GM06990 (cell line): ENCODE results near the gene SIRT7.

ENCODE experiments used
- DNase-seq: peaks from one replicate; pipeline ENCODE4 v3.0.0-alpha.2; 2011; ENCODE audit not compliant: insufficient read length; ENCODE audit errors: extremely low read depth
- H3K27me3 ChIP-seq: replicated peaks from 2 replicates; pipeline ENCODE4 v1.6.0; 2011; ENCODE audit warnings: low read length; ENCODE audit not compliant: control insufficient read depth, insufficient read depth
- H3K36me3 ChIP-seq: 2 replicates; pipeline ENCODE4 v1.5.1; 2011; ENCODE audit warnings: low read length; ENCODE audit not compliant: control insufficient read depth, insufficient read depth
- H3K4me3 ChIP-seq: replicated peaks from 2 replicates; pipeline ENCODE4 v1.5.1; 2011; ENCODE audit warnings: low read depth, mild to moderate bottlenecking, control low read depth, low read length
- TF ChIP-seq, protein P1 (sequence below): IDR thresholded peaks from 2 replicates; pipeline ENCODE4 v1.5.1; 2011; ENCODE audit warnings: low read length, control low read depth, mild to moderate bottlenecking, inconsistent platforms; ENCODE audit not compliant: insufficient read depth, poor library complexity, severe bottlenecking

SIRT7 gene

DNA sequence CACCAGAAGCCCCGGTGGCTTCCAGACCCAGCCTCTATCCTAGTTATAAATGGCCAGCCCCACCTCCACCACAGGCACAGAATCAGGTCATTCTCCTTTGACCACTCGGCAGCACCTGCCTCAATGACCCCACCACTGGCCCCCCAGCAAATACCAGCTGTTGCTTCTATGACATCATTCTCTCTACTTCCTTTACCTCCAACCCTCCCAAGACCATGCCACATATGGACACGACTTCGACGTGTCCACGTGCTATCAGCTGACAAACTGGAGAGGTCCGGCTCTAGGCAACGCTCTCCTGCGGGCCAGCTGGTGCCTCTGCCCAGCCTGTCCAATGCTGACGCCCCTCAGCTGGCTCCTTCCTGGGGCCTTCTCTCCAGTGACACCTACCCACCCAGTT, 32.5 kb downstream of the SIRT7 start:
- no peak for DNase-seq
- H3K27me3 ChIP-seq, result no peaks in the 10 kb centered on the region
- TF ChIP-seq, protein P1, sequence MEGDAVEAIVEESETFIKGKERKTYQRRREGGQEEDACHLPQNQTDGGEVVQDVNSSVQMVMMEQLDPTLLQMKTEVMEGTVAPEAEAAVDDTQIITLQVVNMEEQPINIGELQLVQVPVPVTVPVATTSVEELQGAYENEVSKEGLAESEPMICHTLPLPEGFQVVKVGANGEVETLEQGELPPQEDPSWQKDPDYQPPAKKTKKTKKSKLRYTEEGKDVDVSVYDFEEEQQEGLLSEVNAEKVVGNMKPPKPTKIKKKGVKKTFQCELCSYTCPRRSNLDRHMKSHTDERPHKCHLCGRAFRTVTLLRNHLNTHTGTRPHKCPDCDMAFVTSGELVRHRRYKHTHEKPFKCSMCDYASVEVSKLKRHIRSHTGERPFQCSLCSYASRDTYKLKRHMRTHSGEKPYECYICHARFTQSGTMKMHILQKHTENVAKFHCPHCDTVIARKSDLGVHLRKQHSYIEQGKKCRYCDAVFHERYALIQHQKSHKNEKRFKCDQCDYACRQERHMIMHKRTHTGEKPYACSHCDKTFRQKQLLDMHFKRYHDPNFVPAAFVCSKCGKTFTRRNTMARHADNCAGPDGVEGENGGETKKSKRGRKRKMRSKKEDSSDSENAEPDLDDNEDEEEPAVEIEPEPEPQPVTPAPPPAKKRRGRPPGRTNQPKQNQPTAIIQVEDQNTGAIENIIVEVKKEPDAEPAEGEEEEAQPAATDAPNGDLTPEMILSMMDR, result no peak
- H3K36me3 ChIP-seq, result peaks cover 45% of the 10 kb centered on the region
- no peak overlapping the region for H3K4me3 ChIP-seq

DNA sequence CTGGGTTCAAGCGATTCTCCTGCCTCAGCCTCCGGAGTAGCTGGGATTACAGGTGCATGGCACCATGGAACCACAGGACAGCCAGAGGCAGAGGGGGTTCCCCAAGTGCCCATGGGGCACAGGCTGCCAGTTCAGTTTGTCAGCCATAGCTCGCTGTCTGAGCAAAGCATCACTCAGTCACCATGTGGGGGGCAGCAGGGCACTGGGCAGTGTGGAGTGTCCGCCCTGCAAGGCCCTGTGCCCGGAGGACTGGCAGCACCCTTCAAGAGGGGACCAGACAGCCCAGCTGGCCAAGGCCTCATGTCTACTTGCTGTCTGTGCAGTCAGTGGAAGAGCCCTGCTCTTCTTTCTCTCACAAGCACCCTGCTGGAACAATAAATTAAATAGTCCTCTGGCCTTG, 33.0 kb downstream of the SIRT7 start:
- TF ChIP-seq, protein P1, result no peak
- DNase-seq, result no peak
- no peak overlapping the region for H3K4me3 ChIP-seq
- H3K36me3 ChIP-seq, result peaks cover 45% of the 10 kb centered on the region
- no peaks in the 10 kb centered on the region for H3K27me3 ChIP-seq

DNA sequence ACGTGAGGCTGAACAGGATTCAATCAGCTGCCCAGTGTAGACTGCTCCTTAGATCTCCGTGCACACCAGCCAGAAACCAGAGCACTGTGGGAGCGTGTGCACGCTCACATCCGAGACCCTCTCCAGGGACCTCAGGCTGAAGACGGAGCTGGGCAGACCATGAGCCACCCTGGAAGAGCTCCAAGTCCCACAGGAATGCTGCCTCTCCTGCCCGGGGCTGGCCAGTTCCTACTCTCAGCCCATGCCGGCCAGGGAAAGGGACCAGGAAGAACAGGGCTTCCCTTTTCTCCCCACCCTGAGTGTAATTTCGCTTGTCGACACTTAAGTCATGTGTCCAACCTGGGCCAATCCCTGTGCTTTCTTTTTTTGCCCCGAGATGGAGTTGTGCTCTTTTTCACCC, 33.5 kb downstream of the SIRT7 start:
- peaks cover 42% of the 10 kb centered on the region for H3K36me3 ChIP-seq
- H3K27me3 ChIP-seq, result no peaks in the 10 kb centered on the region
- DNase-seq, result no peak
- no peak overlapping the region for H3K4me3 ChIP-seq
- TF ChIP-seq, protein P1, result no peak

DNA sequence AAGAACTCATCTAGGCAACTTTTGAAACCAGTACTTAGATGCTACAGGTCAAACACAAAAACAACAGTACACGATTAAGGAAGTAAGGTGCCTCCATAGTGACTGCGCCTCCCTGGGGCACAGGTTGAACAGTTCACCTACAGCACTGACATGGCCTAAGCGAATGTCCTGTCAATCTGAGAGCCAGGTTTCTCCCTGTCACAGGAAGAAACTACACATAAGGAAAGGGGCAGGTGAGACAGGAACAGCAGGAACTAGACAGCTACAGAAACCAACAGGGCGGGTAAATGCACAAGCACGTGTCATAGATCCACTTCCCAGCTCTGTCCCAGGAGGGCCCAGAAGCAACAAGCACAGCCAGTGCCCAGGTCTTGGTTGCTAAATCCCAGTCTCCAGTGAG, 38.9 kb downstream of the SIRT7 start:
- peaks cover 5% of the 10 kb centered on the region for H3K36me3 ChIP-seq
- no peak for DNase-seq
- H3K4me3 ChIP-seq, result no peak overlapping the region
- TF ChIP-seq, protein P1, result no peak
- no peaks in the 10 kb centered on the region for H3K27me3 ChIP-seq

DNA sequence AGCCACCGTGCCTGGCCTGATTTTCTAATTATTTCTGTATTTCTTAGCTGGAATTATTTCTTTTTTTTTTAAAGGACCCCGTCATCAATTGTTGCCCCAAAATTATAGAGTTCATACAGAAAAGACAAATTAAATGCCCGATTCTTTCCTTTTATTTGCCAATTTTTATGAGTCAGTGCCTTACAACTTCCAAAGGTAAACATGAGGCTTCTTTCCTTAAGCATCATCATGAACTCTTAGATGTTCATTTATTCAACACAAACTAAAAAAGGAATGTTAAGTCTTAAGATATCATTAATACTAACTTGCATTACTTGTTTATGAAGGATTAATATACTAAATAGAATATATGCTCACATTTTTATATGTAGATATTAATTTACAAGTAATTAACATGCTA, 39.7 kb downstream of the SIRT7 start:
- DNase-seq, result no peak
- Histone ChIP-seq H3K36me3 (peaks cover 5% of the 10 kb centered on the region), H3K27me3 (no peaks in the 10 kb centered on the region), H3K4me3 (no peak overlapping the region)
- TF ChIP-seq, protein P1, result no peak

DNA sequence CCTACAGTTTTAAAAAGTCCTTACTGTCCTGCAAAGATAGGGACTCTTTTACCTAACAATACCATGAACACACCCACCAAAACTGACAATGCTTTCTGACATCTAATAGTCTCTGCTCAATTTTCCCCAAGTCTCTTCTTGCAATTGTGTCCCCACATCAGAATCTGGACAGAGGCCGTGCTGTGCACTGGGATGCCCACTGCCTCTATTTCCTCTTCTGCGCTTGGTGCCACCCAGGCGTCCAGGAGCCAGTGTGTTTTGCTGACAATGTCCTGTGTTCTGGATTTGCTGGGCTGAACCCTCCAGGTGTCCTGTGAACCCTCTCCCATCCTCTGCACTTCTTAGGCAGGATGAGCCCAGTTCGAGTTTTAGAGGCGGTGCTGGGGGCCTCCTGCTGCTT, 40.4 kb downstream of the SIRT7 start:
- TF ChIP-seq, protein P1, result no peak
- Histone ChIP-seq H3K4me3 (no peak overlapping the region), H3K36me3 (peaks cover 5% of the 10 kb centered on the region), H3K27me3 (no peaks in the 10 kb centered on the region)
- no peak for DNase-seq
